ENCODE results near the gene COL3A1.

The COL3A1 gene

DNA sequence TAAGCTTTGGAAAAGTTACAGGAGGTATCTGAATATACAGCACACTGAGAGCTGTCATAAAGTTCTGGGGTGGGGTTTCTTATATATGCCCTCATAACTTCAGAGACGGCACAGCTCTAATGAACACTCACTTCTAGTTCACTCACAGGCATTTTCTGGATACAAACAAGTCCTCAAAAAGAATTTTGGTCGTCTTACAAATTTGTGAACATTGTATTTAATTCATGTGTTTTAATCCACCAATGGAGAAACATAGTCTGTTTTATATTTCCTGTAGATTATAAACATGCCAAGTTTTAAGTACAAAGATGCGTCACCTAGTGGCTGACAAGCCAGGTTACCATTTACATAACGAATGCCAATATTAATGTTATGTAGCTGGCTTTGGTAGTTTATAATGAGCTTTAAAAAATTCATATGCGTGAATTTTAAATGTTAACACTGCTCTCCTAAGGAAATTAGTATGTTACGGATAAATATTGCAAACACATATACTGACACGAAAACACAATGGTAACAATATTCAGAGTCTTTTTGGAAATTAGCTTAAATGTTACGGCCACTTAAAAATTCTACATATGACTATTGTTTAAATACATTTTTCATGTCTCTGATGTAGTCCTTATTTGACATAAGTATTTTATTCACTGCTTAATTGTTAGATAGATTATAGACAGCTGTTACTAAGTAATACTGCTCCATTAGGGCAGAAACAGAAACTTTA lies 2.5 kb downstream of the COL3A1 start:
- peak; percentile 23 for DNase-seq

DNA sequence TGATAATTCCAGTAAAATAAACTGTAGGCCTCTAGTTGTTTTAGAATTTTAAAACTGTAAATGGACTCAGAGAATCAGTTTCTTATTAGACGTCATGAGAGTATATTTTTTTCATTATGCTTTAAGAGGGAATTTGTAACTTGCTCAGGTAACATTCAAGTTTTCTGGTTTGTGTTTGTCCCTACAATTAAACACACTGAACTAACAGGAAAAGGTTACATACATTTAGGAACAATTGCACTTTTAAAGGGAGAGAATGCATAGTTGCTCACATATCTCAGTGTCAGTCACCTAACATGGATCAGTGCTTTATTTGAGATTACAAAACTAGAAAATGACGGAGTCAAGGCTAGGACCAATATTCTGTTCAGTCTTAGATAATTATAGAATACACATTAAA lies 3.1 kb downstream of the COL3A1 start:
- no peak for DNase-seq

DNA sequence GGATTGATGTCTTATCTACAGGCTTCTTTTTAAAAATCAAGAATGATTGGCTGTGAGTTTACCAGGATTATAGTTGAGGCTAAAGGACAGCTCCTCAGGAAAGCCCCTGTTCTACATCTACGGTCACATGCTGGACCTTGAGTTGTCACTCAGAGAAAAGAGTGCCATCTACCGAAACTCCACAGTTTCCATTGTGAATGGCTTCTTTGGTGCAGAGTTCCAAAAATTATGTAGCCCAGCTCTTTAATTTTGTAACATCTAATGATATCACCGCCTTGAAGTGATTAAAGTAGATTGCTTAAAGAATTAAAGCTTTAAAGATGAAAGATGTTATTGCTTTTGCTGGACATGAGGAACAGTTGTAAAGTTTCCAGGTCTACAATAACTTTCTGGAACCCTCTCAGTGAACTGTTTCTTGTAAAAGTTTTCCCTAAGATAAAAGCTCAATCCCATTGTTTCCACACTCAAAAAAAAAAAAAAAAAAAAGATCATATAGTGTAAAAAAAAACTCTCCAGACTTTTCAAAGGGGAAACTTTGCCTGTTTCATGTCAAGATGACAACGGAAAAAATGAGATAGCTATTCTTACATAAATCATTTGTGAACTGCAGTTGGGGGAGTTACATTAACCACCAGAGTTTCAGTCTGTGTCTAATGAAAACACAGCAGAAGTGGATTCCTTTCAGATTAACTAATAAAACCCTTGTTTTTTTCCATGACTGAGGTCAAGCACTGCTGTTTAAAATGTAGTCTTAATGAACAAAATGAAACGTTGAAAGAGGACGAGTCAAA lies 4.3 kb downstream of the COL3A1 start:
- peak; percentile 61 for DNase-seq

DNA sequence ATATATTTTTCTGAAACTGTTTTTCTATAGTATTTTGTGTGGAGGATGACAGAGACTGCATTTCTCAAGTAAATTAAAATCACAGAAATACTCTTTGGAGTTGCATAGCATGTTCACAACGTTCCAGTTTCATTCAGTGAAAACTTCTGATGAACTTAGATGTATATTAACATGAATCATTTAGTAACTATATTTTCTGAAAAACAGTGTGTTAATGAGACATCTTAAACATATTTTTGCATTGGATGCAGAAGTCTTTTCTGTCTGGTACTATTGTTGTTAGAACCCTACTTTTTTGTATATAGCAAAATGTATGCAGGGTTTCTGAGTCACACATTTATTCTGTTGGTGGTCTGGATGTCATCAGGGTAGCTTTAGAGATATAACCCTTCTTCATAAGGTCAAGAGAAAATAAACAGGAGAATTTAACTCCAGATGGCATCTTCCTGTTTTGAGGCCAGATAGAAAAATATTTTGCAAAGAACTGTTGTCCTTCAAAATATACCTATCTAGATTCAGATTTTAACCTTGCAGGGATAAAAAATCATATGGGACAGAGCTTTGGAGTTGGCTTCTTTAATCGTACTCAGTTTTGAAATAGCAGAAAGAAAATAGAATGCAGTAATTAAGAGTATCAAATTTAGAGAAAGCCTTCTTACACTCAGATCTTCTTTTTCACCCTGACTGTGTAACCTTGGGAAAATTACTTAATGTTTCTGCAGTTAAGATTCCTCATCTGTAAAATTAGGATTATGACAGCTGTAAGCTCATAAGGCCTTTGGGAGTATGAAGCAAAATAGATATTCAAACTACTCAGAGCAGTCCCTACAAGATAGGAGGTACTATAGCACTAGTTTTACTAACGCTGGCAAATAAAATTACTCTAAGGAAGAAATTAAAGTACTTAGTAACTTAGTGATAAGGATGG lies 5.3 kb downstream of the COL3A1 start:
- no peak for DNase-seq

DNA sequence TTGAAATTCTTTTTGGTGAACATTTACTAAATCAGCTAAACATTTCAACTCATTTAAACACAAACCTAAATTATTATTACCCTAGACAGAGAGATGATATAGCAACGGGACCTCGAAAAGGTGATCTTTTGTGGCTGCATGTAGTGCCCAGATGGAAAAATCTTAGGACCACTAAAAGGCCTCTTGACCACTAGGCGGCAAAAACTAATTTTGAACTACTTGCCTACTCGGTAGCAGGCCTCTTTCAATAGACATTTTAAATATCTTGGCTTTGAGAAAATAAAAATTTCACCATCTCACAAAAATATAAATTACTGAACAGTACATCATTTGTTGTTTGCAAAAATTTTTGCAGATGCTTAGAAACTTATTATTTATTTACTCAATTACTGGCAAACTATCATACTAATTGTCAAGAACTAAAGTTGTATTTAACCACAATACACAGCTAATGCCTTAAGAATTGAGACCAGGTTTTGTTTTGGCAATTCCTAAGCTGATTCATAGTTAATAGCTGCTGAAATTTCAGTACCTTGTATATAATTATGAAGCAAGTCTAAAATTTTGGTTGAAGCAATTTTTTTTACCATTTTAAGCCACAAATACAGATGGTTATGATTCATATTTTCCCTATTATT lies 9.4 kb downstream of the COL3A1 start:
- no peak for DNase-seq

DNA sequence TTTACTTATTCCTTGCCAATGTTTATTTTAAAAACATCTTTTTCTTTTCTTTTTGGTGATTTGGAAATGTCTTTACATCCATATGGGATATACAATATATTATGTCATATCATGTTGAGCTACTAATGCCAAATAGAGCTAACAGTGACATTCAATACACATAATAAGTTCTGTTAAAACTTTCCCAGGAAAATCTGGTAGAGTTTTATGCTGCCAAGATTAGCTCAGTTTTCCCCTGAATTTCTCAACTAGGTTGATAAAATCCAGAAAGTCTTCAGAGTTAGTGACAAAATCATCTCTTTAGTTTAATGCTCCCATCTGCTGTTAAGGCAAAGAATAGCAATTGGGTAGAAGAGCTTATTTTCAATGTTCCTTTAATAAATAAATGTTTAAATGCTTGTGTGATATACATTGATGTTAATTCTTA lies 9.9 kb downstream of the COL3A1 start:
- DNase-seq: no peak

DNA sequence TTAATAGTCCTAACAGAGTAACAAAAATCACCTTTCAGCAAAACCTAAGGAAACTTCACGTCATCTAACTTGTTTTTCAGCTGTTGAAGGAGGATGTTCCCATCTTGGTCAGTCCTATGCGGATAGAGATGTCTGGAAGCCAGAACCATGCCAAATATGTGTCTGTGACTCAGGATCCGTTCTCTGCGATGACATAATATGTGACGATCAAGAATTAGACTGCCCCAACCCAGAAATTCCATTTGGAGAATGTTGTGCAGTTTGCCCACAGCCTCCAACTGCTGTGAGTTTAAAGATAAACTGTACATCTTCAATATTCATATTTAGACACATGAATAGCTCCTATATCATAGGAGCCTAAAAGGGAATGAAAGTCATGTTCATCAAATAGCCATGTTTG lies 10.5 kb downstream of the COL3A1 start:
- DNase-seq: peak; percentile 57

DNA sequence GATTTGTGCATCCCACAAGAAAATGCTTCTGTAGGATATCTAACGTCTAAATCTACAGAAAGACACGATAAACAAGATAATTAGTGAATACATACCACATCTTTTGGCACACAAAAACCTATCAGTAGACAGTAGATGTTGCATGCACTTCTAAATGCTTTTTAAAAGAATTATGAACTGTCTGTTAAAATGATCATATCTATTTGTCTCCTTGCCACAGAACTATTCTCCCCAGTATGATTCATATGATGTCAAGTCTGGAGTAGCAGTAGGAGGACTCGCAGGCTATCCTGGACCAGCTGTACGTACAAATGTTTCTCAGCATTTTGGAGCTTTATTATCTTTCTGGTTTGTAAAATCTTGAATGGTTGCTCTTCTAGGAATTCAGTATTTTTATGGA lies 12.7 kb downstream of the COL3A1 start:
- DNase-seq: no peak

DNA sequence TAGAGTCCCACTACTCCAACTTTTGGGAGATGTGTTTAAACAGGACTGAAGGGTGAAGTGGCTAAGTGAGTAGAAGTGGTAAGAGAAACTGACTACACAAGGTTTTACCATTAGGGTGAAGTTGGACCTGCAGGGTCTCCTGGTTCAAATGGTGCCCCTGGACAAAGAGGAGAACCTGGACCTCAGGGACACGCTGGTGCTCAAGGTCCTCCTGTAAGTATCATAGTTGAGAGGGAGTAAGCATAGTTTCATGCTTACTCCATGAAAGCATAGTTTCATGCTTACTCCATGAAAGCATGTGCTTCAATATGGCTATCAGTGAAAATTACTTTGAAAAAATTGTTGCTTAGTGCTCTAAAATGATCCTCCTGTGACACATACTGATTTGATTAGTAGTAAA lies 19.1 kb downstream of the COL3A1 start:
- no peak for DNase-seq

DNA sequence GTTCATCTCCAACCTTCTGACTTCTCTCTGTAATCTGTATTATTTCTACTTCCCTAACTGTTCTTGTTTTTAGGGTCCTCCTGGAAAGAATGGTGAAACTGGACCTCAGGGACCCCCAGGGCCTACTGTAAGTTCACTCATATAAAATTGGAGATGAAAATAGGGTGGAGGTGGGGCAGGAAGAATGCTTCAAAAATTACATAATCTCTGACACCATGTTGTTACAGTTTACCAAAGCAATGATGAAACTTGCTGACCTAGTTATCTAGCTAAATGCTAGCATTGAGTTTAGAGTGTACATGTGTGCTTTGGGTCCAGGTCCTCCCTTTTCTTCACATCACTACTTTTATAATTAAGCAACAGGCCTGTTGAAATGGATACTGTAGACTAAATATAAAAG lies 23.1 kb downstream of the COL3A1 start:
- no peak for DNase-seq

DNA sequence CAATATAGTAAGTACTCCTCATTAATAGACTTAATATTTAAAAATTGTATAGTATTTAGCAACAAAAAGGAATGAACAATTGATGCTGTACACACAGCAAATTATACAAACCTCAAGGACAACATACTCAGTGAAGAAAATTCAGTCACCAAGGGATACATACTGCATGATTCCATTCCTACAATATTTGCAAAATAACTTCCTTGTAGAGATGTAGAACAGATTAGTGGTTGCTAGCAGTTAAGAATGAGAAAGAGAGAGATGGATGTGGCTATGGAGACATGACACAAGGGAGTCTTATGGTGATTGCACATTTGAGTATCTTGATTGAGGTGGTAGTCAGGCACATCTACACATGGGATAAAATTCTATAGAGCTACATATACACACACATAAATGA lies 26.0 kb downstream of the COL3A1 start:
- DNase-seq: no peak

DNA sequence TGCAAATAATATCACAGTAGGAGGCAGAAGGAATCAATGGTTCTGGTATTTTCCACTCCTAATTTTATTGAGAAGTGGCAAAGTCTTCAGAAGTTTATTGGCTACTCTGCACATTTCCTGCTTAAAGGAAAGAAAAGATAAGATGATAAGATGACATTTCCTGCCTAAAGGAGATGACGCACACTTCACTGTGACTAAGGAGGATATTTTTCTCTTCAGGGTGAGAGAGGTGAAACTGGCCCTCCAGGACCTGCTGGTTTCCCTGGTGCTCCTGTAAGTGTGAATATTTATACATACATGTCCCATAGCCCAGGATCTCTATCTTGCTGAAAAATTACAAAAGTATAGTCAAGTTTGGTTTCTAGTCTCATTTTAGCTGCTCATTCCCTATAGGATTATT lies 27.9 kb downstream of the COL3A1 start:
- DNase-seq: peak; percentile 55

DNA sequence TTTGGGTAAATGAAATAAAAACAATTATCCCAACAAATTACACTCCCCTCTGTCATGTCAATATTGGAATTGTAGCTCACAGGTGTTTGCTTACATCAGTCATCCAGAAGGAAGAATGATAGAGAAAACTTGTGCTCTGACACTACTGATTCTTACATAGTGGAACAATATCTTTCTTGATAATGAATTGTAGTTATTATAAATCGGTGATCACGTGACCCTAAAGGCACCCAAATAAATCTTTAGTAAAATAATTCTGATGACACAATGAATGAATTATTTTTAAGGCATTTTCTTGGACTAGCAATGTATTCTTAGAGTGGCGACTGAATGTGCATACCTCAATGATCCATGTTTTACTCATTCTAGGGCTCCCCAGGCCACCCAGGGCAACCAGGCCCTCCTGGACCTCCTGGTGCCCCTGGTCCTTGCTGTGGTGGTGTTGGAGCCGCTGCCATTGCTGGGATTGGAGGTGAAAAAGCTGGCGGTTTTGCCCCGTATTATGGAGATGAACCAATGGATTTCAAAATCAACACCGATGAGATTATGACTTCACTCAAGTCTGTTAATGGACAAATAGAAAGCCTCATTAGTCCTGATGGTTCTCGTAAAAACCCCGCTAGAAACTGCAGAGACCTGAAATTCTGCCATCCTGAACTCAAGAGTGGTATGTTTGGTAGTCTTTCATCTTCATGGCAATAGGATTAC lies 34.5 kb downstream of the COL3A1 start:
- no peak for DNase-seq

DNA sequence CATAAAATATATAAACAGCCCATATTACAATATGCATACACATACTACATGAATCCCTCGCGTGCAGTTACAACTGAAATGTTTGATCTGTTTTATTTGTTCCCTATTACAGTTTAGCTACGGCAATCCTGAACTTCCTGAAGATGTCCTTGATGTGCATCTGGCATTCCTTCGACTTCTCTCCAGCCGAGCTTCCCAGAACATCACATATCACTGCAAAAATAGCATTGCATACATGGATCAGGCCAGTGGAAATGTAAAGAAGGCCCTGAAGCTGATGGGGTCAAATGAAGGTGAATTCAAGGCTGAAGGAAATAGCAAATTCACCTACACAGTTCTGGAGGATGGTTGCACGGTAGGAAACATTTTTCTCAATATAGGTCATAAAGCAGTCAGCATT lies 36.4 kb downstream of the COL3A1 start:
- DNase-seq: no peak

DNA sequence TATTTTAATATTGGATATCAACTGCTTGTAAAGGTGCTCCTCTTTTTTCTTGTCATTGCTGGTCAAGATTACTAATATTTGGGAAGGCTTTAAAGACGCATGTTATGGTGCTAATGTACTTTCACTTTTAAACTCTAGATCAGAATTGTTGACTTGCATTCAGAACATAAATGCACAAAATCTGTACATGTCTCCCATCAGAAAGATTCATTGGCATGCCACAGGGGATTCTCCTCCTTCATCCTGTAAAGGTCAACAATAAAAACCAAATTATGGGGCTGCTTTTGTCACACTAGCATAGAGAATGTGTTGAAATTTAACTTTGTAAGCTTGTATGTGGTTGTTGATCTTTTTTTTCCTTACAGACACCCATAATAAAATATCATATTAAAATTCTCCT lies 38.2 kb downstream of the COL3A1 start:
- DNase-seq: no peak

DNA sequence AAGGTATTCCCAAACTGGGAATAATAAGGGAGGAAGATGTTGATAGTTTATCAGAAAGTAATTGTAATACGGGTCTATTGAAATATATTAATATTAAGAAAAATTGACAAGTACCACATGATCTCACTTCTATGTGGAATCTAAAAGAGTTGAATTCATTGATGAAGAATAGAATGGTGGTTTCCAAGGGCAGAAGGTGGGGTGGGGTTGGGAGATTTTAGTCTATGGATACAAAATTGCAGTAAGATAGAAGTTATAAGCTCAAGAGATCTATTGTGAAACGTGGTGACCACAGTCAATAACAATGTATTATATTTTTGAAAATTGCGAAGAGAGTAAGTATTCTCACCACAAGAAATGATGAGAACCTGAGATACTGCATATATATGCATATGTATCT lies 38.9 kb downstream of the COL3A1 start:
- DNase-seq: no peak

DNA sequence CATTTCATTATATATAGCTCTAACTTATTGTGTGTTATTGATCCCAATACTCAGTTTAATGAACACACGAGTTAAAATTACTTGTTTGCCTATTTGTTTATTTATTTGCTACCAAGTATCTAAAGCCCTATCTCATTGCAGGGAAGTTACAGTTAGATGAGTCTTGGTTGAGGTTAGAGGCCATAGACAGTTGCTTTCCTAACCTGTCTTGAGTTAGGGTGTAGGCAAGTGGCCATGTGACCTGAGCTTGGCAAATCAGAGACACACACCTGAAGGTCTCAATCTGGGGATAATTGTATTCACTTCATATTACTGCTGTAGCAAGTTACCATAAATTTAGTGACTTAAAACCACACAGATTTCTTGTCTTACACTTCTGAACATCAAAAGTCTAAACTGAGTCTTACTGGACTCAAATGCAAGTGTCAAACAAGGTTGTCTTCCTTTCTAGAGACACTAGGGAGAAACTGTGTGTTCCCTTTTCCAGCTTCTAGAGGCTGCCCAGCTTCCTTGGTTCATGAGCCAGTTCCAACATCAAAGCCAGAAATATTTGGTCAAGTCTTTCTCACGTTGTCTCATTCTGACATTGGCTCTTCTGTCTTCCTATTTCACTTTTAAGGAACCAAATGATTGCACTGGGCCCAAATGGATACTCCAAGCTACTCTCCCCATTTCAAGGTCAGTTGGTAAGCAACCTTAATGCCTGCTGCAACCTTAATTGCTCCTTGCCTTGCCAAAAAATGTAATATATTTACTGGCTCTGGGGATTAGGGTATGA lies 39.7 kb downstream of the COL3A1 start:
- DNase-seq: no peak

DNA sequence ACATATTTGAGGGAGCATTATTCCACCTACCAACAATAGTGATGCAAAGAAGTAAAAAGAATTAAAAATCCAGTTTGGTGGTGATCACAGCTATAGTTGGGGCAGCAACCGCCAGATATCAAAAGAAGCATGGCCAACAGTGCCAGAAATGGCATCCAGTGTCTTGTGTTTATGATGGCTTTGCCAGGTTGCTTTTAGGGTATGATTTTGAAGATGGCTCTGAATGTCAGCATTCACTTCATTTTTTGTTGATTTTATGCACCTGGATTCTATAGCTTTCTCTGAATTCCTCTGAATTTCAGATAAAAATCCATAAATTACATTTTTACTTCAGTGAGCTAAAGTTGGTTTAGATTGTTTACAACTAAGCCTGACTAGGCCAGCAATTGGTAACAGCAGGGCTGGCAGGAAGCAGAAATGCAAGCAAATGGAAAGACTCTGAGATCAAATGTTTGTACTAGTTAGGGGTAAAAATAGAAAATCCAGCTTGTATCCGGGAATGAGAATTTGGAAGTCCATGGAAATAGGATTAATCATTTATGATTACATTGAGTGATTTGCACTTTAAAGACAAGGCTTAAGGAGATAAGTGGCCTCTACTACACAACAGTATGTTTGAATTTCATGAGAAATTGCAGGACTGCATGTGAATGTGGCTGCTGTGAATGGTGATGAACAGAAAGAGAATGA lies 40.4 kb downstream of the COL3A1 start:
- DNase-seq: no peak

DNA sequence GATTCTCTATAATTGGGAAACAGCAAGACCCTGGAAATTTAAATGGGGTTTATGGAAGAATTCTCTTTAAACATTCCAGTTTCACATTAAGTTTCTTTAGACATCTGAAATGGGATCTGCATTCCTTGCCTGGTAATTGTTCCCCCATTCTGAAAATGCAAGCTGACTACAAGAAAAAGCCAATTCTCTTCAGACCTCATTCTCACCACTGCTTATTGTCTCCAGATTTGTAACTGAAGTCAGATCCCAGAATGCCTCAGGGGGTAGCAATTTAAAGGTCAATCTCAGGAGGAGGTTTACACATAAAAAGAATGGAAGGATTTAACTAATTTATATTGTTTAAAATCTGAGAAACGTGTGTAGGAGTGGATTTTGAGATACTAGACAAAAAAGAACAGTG lies 41.2 kb downstream of the COL3A1 start:
- no peak for DNase-seq

DNA sequence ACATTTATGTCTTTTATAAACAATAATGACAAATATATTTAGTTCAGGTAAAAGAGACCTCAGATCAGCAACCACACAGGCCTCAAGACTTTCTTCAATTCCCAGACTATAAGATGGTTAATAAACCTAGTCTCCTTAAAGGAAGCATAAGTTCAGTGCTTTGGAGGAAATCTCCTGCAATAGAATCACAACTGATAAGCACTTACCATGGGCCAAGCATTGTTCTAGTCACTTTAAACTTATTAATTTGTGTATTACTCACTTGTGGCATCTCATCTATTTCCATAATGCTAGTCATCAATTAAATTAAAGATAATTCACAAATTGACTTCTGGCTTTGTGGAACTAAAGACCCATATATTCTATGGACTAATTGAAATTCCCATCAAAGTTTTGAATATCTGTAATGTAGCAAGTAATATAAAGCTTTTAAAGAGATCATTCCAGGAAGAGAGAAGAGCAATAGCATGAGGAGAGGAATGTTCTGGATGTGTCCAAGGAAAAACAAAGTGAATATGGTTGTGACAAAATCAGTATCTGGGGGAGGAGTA lies 42.2 kb downstream of the COL3A1 start:
- no peak for DNase-seq

DNA sequence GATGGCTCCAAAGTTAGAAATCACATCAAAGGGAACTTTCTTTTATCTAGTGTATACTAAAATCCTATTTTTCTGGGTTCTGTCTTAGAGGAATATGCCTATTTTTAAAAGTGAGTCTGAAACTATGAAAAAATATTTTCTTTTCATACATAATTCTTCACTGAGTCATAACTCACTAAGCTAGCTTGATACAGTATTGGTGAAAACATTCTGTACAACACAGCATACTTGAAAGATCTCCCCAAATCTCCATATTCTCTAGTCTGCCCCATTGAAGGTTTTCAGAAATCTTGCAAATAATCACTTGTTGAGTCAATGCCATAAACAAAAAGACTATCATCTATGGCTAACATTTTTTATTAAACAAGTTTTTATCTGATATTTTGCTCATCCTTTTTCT lies 44.5 kb downstream of the COL3A1 start:
- no peak for DNase-seq
